HUES48 (cell line): ENCODE results near the gene PSMB11.

Source experiments
- H3K27ac ChIP-seq: one replicate; pipeline ENCODE4 v1.7.0; 2013; ENCODE audit warnings: low read depth, low read length, inconsistent platforms
- H3K27me3 ChIP-seq: 2 replicates; pipeline ENCODE4 v1.6.1; 2013; ENCODE audit warnings: mild to moderate bottlenecking, low read length; ENCODE audit not compliant: control insufficient read depth, insufficient read depth
- H3K36me3 ChIP-seq: 2 replicates; pipeline ENCODE4 v1.6.1; 2013; ENCODE audit warnings: low read length; ENCODE audit not compliant: control insufficient read depth, insufficient read depth
- H3K4me1 ChIP-seq: 2 replicates; pipeline ENCODE4 v1.6.1; 2013; ENCODE audit warnings: mild to moderate bottlenecking, low read length; ENCODE audit not compliant: control insufficient read depth, insufficient read depth
- H3K4me3 ChIP-seq: 2 replicates; pipeline ENCODE4 v1.5.1; 2013; ENCODE audit warnings: mild to moderate bottlenecking, low read depth, low read length
- H3K9ac ChIP-seq: 2 replicates; pipeline ENCODE4 v1.6.1; 2013; ENCODE audit warnings: mild to moderate bottlenecking, low read depth, low read length, moderate library complexity
- H3K9me3 ChIP-seq: 2 replicates; pipeline ENCODE4 v1.6.1; 2013; ENCODE audit warnings: low read length; ENCODE audit not compliant: control insufficient read depth, insufficient read depth

Gene PSMB11

DNA sequence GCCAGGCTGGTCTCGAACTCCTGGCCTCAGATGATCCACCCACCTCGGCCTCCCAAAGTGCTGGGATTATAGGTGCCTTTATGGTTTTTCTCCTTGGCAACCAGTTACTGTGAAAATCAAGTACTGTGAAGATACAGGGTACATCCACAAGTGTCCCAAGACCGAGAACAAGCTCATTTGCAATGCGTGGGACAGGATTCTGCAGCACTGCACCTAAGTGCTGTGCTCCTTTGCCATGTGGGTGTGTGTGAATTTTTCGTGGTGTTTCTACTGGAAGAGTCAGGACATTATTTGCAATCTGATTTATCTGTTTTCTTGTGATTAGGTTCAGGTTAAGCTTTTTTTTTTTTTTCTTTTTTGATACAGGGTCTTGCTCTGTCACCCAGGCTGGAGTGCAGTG, 24.9 kb upstream of the PSMB11 start:
- Histone ChIP-seq H3K4me1 (no peaks in the 10 kb centered on the region), H3K9ac (no peak overlapping the region), H3K4me3 (no peak overlapping the region), H3K27ac (no peak overlapping the region), H3K27me3 (no peaks in the 10 kb centered on the region), H3K9me3 (no peaks in the 10 kb centered on the region), H3K36me3 (no peaks in the 10 kb centered on the region)

DNA sequence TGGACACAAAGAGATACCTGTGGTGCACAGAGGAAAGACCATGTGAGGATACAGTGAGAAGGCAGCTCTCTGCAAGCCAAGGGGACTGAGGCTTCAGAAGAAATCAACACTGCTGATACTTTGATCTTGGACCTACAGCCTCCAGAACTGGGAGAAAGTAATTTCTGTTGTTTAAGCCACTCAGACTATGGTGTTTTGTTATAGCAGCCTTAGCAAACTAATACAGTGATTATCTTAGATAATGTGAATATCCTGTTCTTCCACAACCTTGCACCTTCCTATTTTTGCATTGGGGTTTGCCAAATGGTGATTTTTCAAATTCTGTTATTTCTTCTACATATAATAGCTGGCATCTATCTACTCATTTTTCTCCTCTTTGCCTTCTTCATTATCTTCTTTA, 23.9 kb upstream of the PSMB11 start:
- Histone ChIP-seq H3K9ac (no peak overlapping the region), H3K27ac (no peak overlapping the region), H3K36me3 (no peaks in the 10 kb centered on the region), H3K27me3 (no peaks in the 10 kb centered on the region), H3K4me3 (no peak overlapping the region), H3K9me3 (no peaks in the 10 kb centered on the region), H3K4me1 (no peaks in the 10 kb centered on the region)

DNA sequence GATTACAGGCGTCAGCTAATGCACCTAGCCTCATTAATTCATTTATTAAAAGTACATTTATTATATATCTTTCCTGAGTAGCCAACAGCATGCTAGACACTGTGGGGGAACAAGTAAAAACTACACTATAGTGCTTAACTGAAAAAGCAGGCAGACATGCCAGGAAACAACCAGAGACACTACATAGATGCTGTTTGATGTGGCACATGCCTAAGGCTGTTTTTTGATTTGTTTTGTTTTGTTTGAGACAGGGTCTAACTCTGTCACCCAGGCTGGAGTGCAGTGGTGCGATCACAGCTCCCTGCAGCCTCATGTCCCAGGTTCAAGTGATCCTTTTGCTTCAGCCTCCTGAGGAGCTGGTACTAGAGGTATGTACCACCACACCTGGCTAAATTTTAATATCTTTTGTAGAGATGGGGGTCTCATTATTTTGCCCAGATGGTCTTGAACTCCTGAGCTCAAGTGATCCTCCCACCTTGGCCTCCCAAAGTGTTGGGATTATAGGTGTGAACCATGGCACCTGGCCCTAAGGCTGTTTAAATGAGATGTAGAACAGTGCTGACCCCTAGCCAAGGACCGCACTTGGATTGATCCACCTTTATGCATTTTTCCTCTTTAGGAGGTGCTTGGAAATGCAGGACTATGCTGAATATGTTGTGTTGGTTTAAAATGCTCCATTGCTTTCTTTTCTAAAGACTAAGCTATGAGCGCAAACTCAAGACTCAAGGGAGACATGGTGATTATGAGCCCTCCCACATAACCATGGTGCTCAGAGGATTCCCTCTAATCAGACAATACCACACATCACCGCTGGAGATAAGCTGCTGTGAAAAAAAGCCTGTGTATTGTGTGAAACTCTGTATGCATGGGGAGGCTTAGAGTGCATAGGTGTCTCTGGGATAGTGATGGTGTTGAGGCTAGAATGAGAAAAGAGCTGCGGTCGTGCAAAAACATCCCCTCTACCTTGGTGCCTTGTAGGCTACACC, 21.6 kb upstream of the PSMB11 start:
- Histone ChIP-seq H3K36me3 (peaks cover 12% of the 10 kb centered on the region), H3K9me3 (no peaks in the 10 kb centered on the region), H3K9ac (no peak overlapping the region), H3K27ac (no peak overlapping the region), H3K4me1 (no peaks in the 10 kb centered on the region), H3K4me3 (no peak overlapping the region), H3K27me3 (no peaks in the 10 kb centered on the region)

DNA sequence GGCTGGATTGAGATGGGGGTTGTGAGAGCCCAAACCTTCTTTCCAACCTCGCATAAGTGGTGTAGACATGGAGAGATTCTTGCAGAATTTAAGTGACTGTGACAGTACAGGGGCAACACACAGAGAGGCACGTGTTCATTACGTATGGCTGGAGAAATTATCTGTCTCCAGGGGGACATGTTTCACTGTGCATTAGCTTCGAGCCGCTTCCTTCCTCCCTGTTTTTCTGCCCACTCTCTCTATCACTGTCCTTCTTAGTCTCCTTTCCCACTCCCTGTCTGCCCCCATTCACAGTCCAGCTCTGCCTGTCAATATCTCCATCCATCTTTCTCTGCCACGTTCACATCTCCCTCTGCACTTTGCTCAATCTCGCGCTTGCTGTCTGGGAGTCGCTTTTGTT, 20.6 kb upstream of the PSMB11 start:
- H3K27me3 ChIP-seq = no peaks in the 10 kb centered on the region
- H3K4me1 ChIP-seq = no peaks in the 10 kb centered on the region
- no peak overlapping the region for H3K4me3 ChIP-seq
- no peaks in the 10 kb centered on the region for H3K9me3 ChIP-seq
- no peak overlapping the region for H3K27ac ChIP-seq
- no peak overlapping the region for H3K9ac ChIP-seq
- H3K36me3 ChIP-seq = peaks cover 20% of the 10 kb centered on the region

DNA sequence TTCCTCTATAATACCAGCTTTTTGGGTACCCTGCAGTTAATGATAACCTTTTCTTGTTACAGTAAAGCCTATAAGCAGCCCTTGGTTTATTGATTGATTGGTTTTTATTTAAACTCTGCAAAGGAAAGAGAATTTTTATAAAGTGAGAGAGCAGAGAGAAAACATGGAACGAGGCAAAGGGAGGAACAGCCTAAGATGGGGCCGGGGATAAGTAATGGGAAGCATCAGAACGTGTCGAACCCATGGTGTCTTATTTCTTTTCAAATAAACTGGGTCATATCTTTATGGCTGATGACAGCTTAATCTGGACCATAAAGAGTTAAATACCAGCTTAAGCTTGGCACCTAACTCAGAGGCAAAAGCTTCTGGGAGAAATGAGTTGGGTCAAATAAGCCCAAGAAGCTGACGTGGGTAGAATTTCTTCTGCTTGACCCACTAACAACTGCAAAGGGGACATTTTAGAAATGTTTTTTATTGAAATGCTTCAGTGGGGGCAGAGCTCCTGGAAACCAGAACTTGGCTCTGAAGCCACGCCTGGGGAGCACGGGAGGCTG, 20.0 kb upstream of the PSMB11 start:
- Histone ChIP-seq H3K36me3 (peaks cover 20% of the 10 kb centered on the region), H3K27ac (no peak overlapping the region), H3K9me3 (no peaks in the 10 kb centered on the region), H3K27me3 (no peaks in the 10 kb centered on the region), H3K4me1 (no peaks in the 10 kb centered on the region), H3K9ac (no peak overlapping the region), H3K4me3 (no peak overlapping the region)

DNA sequence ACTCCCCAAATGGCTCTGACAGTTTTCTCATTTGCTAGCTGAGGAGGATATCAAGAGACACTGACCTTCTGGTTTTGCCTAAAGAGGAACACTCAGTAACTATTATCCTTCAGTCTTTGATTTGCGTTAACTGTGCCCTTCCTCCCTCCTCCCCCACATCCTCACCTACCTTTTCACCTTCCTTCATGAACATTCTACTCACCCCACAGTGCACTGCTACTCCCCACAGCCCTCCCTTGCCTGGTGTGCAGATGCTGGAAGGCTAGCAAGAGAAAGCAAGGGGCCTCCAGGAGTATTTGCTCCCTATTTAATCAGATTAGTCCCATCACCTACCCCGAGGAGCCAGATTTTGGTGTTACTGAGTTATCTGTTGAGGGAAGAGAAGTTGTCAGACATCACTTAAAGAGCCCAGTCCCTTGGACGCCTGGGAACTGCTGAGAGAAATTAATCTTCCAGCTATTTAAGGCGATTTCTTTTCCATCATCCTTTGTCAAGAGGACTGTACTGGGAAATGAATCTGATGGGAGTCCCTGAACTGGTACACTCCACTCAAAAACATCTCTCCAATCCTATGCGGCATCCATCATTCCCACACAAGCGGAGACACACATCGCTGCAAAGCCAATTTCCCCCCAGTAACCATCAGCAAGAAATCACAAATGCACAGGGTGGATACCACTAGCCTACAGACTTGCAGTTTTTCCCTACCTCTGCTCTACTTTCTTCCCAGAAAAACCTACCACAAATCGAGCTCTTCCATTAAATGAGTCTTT, 18.8 kb upstream of the PSMB11 start:
- Histone ChIP-seq H3K9me3 (no peaks in the 10 kb centered on the region), H3K4me1 (no peaks in the 10 kb centered on the region), H3K27ac (no peak overlapping the region)

DNA sequence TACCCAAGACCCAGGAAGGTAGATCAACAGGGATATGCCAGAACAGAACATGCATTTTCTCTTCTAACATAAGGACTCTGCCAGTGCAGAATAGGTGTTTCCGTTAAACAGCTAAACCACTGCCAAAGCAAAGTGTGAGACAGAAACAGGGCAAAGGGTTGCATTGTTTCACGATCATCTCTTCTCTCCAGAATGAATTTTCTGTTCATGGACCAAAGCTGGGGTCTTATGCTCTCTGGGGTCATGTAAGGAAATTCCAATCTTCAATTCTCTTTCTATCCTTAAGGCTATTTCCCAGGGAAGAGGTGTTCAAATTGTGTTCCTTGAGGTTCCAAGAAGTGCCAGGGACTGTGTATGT, 18.2 kb upstream of the PSMB11 start:
- H3K9me3 ChIP-seq = no peaks in the 10 kb centered on the region
- H3K36me3 ChIP-seq = peaks cover 33% of the 10 kb centered on the region
- H3K27me3 ChIP-seq = no peaks in the 10 kb centered on the region
- no peak overlapping the region for H3K4me3 ChIP-seq
- H3K9ac ChIP-seq = no peak overlapping the region
- no peak overlapping the region for H3K27ac ChIP-seq
- no peaks in the 10 kb centered on the region for H3K4me1 ChIP-seq

More for the DNA sequence above, 18.8 kb upstream of the PSMB11 start:
- no peak overlapping the region for H3K9ac ChIP-seq
- H3K4me3 ChIP-seq = no peak overlapping the region
- H3K36me3 ChIP-seq = peaks cover 28% of the 10 kb centered on the region
- H3K27me3 ChIP-seq = no peaks in the 10 kb centered on the region

DNA sequence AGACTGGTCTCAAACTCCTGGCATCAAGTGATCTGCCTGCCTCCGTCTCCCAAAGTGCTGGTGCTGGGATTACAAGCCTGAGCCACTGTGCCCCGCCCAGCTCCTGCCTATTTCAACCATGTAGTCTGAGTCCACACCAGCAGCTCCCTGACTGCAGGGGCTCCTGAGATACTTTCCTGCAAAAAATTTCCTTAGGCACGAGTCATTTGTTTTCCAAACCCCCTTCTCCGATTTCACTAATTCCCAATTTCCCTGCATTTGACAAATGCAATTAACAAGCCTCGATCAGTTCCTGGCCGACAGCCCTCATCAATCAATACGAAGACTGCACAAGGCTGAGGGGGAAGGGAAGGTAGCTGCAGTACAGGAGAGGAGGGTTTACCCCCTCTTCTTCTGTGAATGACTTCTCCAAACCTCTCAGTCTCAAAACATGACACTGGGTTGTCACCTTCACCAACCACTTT, 17.4 kb upstream of the PSMB11 start:
- H3K36me3 ChIP-seq = peaks cover 41% of the 10 kb centered on the region
- H3K4me1 ChIP-seq = no peaks in the 10 kb centered on the region
- no peaks in the 10 kb centered on the region for H3K9me3 ChIP-seq
- H3K4me3 ChIP-seq = no peak overlapping the region
- H3K27me3 ChIP-seq = no peaks in the 10 kb centered on the region
- H3K9ac ChIP-seq = no peak overlapping the region
- no peak overlapping the region for H3K27ac ChIP-seq

DNA sequence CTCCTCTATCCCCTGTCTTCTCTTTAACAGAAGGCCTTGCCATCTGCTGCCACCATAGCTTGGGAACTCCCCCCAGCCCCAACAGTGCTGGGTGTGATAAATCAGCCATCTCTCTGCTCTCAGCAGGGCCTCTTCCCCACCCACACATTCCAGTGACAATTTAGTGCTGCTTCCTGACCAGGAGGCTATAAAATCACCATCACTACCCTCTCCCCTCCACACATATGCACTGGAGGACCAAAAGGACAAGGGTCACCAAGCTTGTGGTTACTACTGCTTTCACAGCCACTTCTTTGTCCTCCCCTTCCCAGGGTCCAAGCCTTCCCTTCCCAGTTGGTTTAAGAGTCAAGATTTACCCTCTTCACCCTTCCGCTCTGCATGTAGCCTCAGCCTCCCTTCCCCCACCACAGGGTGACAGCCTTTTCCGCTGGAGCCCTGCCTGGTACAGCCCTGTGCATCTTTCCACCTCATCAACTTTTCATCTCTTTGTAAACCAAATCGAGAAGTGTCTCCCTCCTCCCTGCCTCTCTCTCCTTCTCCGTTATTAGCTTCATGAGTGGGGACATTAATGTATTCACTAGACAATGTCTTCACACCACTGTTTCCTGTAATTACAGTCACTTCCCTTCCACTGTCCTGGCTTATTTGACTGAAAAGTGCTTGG, 16.7 kb upstream of the PSMB11 start:
- H3K36me3 ChIP-seq = peaks cover 42% of the 10 kb centered on the region
- H3K27ac ChIP-seq = no peak overlapping the region
- H3K9me3 ChIP-seq = no peaks in the 10 kb centered on the region
- H3K9ac ChIP-seq = no peak overlapping the region
- H3K27me3 ChIP-seq = no peaks in the 10 kb centered on the region
- no peak overlapping the region for H3K4me3 ChIP-seq
- H3K4me1 ChIP-seq = no peaks in the 10 kb centered on the region

DNA sequence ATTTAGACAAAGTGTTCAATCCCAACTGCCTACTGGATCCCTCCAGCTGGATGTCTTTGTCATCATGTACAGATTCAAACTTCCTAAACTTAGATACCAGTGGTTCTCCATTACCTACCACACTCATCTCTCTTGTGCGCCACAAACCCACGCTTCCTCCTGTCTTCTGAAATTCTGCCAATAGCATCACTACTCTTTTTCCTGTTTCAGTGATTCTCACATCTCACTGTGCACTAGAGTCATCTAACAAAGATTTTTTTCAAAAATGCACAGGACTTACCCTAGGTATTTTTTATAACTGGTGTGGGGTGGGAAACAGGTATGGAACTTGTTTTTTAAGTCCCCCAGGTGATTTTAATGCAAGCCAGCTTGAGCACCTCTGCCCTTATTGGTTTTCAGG, 13.2 kb upstream of the PSMB11 start:
- H3K27me3 ChIP-seq = no peaks in the 10 kb centered on the region
- H3K27ac ChIP-seq = no peak overlapping the region
- H3K4me1 ChIP-seq = no peaks in the 10 kb centered on the region; the same call in 1 of the 2 replicates
- no peak overlapping the region for H3K4me3 ChIP-seq
- peaks cover 71% of the 10 kb centered on the region for H3K36me3 ChIP-seq
- H3K9ac ChIP-seq = no peak overlapping the region
- no peaks in the 10 kb centered on the region for H3K9me3 ChIP-seq
